HCT116 (cell line): ENCODE results near the gene PRR23E. TPM values are rescaled to one million over a fixed set of nuclear protein-coding genes. Genes with fewer than 3 reads are reported as not detected.

ENCODE experiments used
- ATAC-seq: fragments of 200-7000 bp; cut with Tn5 transposase; 2 replicates; pipeline ENCODE4 v1.9.1; 2020; ENCODE audit warnings: mild to moderate bottlenecking, moderate library complexity
- BruUV-seq: library from RNA; stranded (reverse); fragments of 400-500 nt; replicated peaks from 2 replicates; lab custom pipeline; 2021; lab: Mats Ljungman, UMichigan
- CTCF ChIA-PET: fragments of 300-600 bp; sonication (Branson Sonifier 250); formaldehyde crosslinking; loops from one replicate; lab custom pipeline; 2021; ENCODE audit warnings: antibody characterized with exemption; lab: Charles Lee
- POLR2A ChIA-PET: fragments of 300-600, 350-600 bp; sonication (Branson Sonifier 250); formaldehyde crosslinking; loops from one replicate; lab custom pipeline; 2021; ENCODE audit warnings: antibody characterized with exemption; lab: Charles Lee
- RAD21 ChIA-PET, 2 experiments: fragments of 300-600 bp; sonication (Branson Sonifier 250); formaldehyde crosslinking; loops; one replicate each; lab custom pipeline; 2023; ENCODE audit warnings: low total read pairs in 2 of 2; ENCODE audit not compliant: uncharacterized antibody in 2 of 2, unreplicated experiment in 2 of 2, low non-redundant PET in 1 of 2; lab: Charles Lee
- DNase-seq: peaks from one replicate; pipeline ENCODE4 v3.0.0-alpha.2; 2010; ENCODE audit warnings: low read depth, low spot score
- H2AFZ ChIP-seq: fragments of 200-600 bp; shearing (Covaris generic), sonication (generic); 2 replicates; pipeline ENCODE4 v1.6.1; 2017; ENCODE audit warnings: low read depth, mixed run types, mixed read lengths, antibody characterized with exemption, low read length; ENCODE audit not compliant: poor library complexity, severe bottlenecking
- H3K27ac ChIP-seq: 2 replicates; pipeline ENCODE4 v1.5.1; 2012; ENCODE audit warnings: low read depth, low read length
- H3K27me3 ChIP-seq: fragments of 200-600 bp; sonication (generic); 2 replicates; pipeline ENCODE4 v1.6.1; 2016; ENCODE audit warnings: mixed run types, low read length, mixed read lengths; ENCODE audit not compliant: insufficient read depth
- H3K36me3 ChIP-seq, 2 experiments: fragments of 200-500 bp in 1 of 2; fragments of 200-600 bp in 1 of 2; sonication (Bioruptor generic) in 1 of 2; sonication (generic) in 1 of 2; 2 replicates each; pipeline versions ENCODE4 v1.5.1 to v1.6.1; 2014 to 2016; ENCODE audit warnings: low read length in 2 of 2, inconsistent platforms in 1 of 2, mixed read lengths in 1 of 2, mixed run types in 1 of 2; ENCODE audit not compliant: insufficient read depth in 2 of 2, control insufficient read depth in 1 of 2
- H3K4me1 ChIP-seq, 2 experiments: fragments of 200-600 bp in 1 of 2; sonication (generic) in 1 of 2; 2 replicates each; pipeline versions ENCODE4 v1.5.1 to v1.6.1; 2012 to 2017; ENCODE audit warnings: low read length in 2 of 2, inconsistent platforms in 1 of 2, mild to moderate bottlenecking in 1 of 2, mixed read lengths in 1 of 2, mixed run types in 1 of 2, moderate library complexity in 1 of 2; ENCODE audit not compliant: insufficient read depth in 2 of 2, control insufficient read depth in 1 of 2
- H3K4me2 ChIP-seq: fragments of 200-600 bp; sonication (generic); 2 replicates; pipeline ENCODE4 v1.6.1; 2017; ENCODE audit warnings: mixed run types, low read length, mixed read lengths
- H3K4me3 ChIP-seq, 2 experiments: fragments of 200-600 bp in 1 of 2; sonication (generic) in 1 of 2; replicated peaks in 1 of 2; 2 replicates each; pipeline ENCODE4 v1.5.1; 2011 to 2016; ENCODE audit warnings: low read length in 2 of 2, control low read depth in 1 of 2, low read depth in 1 of 2, mild to moderate bottlenecking in 1 of 2, mixed read lengths in 1 of 2, mixed run types in 1 of 2
- H3K79me2 ChIP-seq: fragments of 200-600 bp; sonication (generic); 2 replicates; pipeline ENCODE4 v1.6.1; 2017; ENCODE audit warnings: mild to moderate bottlenecking, mixed run types, low read length, moderate library complexity, mixed read lengths; ENCODE audit not compliant: insufficient read depth
- H3K9ac ChIP-seq: fragments of 200-600 bp; sonication (generic); 2 replicates; pipeline ENCODE4 v1.6.1; 2016; ENCODE audit warnings: low read length, mixed read lengths
- H3K9me2 ChIP-seq: fragments of 200-600 bp; sonication (generic), shearing (Covaris generic); 2 replicates; pipeline ENCODE4 v1.6.1; 2017; ENCODE audit warnings: mixed run types, mild to moderate bottlenecking, moderate library complexity; ENCODE audit not compliant: insufficient read depth
- H3K9me3 ChIP-seq, 2 experiments: fragments of 200-500 bp in 1 of 2; fragments of 200-600 bp in 1 of 2; sonication (Bioruptor generic) in 1 of 2; sonication (generic) in 1 of 2; 2 replicates each; pipeline ENCODE4 v1.6.1; 2014 to 2017; ENCODE audit warnings: low read length in 2 of 2, mixed read lengths in 2 of 2, inconsistent platforms in 1 of 2, low read depth in 1 of 2, mild to moderate bottlenecking in 1 of 2, mixed run types in 1 of 2, moderate library complexity in 1 of 2; ENCODE audit not compliant: control insufficient read depth in 1 of 2, insufficient read depth in 1 of 2
- H4K20me1 ChIP-seq: fragments of 200-600 bp; sonication (generic), shearing (Covaris generic); 2 replicates; pipeline ENCODE4 v1.6.1; 2017; ENCODE audit warnings: mixed run types, mild to moderate bottlenecking, moderate library complexity; ENCODE audit not compliant: insufficient read depth
- CBX3 ChIP-seq: IDR thresholded peaks from 2 replicates; pipeline ENCODE4 v1.6.1; 2012; ENCODE audit warnings: low read depth
- CTCF ChIP-seq, 3 experiments: fragments of 200-600 bp in 1 of 3; sonication (generic) in 1 of 3; IDR thresholded peaks in 2 of 3; conservative IDR thresholded peaks in 1 of 3; 2 replicates each; pipeline ENCODE4 v1.5.1; 2012 to 2017; ENCODE audit warnings: low read depth in 2 of 3, low read length in 2 of 3, antibody characterized with exemption in 1 of 3, borderline replicate concordance in 1 of 3, control low read depth in 1 of 3, mild to moderate bottlenecking in 1 of 3, mixed read lengths in 1 of 3, mixed run types in 1 of 3, moderate library complexity in 1 of 3; ENCODE audit not compliant: insufficient read depth in 1 of 3
- EGR1 ChIP-seq: IDR thresholded peaks from 2 replicates; pipeline ENCODE4 v1.6.1; 2012; ENCODE audit warnings: low read depth
- ELF1 ChIP-seq: IDR thresholded peaks from 2 replicates; pipeline ENCODE4 v1.6.1; 2012; ENCODE audit warnings: low read depth, borderline replicate concordance
- EZH2 ChIP-seq: fragments of 200-600 bp; sonication (generic); IDR thresholded peaks from 2 replicates; pipeline ENCODE4 v1.6.1; 2017; ENCODE audit warnings: antibody characterized with exemption, mixed run types
- EZH2phosphoT487 ChIP-seq: fragments of 200-600 bp; IDR thresholded peaks from 2 replicates; pipeline ENCODE4 v1.6.1; 2018; ENCODE audit warnings: antibody characterized with exemption, borderline replicate concordance
- MAX ChIP-seq: IDR thresholded peaks from 2 replicates; pipeline ENCODE4 v1.6.1; 2012
- POLR2A ChIP-seq: IDR thresholded peaks from 2 replicates; pipeline ENCODE4 v1.7.0; 2011; ENCODE audit warnings: borderline replicate concordance; ENCODE audit not compliant: insufficient read depth, insufficient read length; ENCODE audit errors: extremely low read depth
- RAD21 ChIP-seq: IDR thresholded peaks from 2 replicates; pipeline ENCODE4 v1.6.1; 2012; ENCODE audit warnings: low read depth, mild to moderate bottlenecking
- SP1 ChIP-seq: IDR thresholded peaks from 2 replicates; pipeline ENCODE4 v1.6.1; 2012; ENCODE audit warnings: low read depth
- SRF ChIP-seq: IDR thresholded peaks from 2 replicates; pipeline ENCODE4 v1.6.1; 2012; ENCODE audit warnings: low read depth
- YY1 ChIP-seq: IDR thresholded peaks from 2 replicates; pipeline ENCODE4 v1.6.1; 2011; ENCODE audit warnings: low read length, low read depth, moderate library complexity, mild to moderate bottlenecking; ENCODE audit not compliant: insufficient replicate concordance; ENCODE audit errors: extremely low read depth
- ZBTB33 ChIP-seq: IDR thresholded peaks from 2 replicates; pipeline ENCODE4 v1.6.1; 2011; ENCODE audit warnings: mild to moderate bottlenecking, low read length, moderate library complexity; ENCODE audit not compliant: insufficient replicate concordance; ENCODE audit errors: extremely low read depth
- intact Hi-C: fragments of 100-400 bp; cut with micrococcal nuclease; formaldehyde crosslinking; loops from 2 replicates; pipeline ENCODE4 v1.10.0; 2022
- total RNA-seq: library from RNA; stranded (reverse); gene quantifications from one replicate; pipeline ENCODE4 v1.2.1, GENCODE V29; 2021; ENCODE audit not compliant: unreplicated experiment

The PRR23E gene
- total RNA-seq, 1 experiment from 2014 or later, result not detected

- CTCF ChIA-PET, result no interaction called here
- no peaks in the 10 kb centered on the region for H3K9me2 ChIP-seq
- POLR2A ChIA-PET, result no interaction called here
- no peak overlapping the region for H3K9ac ChIP-seq
- no peak overlapping the region for H3K4me2 ChIP-seq
- H3K27me3 ChIP-seq, result no peaks in the 10 kb centered on the region
- no peaks in the 10 kb centered on the region for H3K36me3 ChIP-seq
- DNase-seq, result no peak
- no peaks in the 10 kb centered on the region for H3K9me3 ChIP-seq
- intact Hi-C loops, result no loop called here
- TF ChIP-seq EZH2 (no peak), CBX3 (no peak), ELF1 (no peak), YY1 (no peak), SRF (no peak), ZBTB33 (no peak), POLR2A (no peak), MAX (no peak), RAD21 (no peak), CTCF (IDR thresholded peaks at IDR 0.05 in 2 of 3, conservative IDR thresholded peaks at IDR 0.05 in 1 of 3; ENCODE audit: borderline replicate concordance in 1 of 3, insufficient read depth in 1 of 3, low read depth in 2 of 3, low read length in 2 of 3) (no peak), EZH2phosphoT487 (no peak), SP1 (no peak), EGR1 (no peak)
- TF ChIP-seq, all 23 proteins: peak for 0
- no peak for ATAC-seq
- Histone ChIP-seq H3K27ac (no peak overlapping the region), H3K79me2 (no peaks in the 10 kb centered on the region), H3K4me1 (no peaks in the 10 kb centered on the region), H2AFZ (no peak overlapping the region), H3K4me3 (no peak overlapping the region), H4K20me1 (no peaks in the 10 kb centered on the region)
- RAD21 ChIA-PET, result no interaction called here
- no TSS peak for BruUV-seq
Measured at GRCh38 chr3:127210654-127210943, 17.7 kb downstream of the PRR23E start.
